GM12892 (cell line): ENCODE measurements around the gene ZEB1.

Experiments used
- POLR2A ChIP-seq: IDR thresholded peaks from 2 replicates; pipeline ENCODE4 v1.6.1; 2011; ENCODE audit warnings: low read depth, low read length, control low read depth
- TAF1 ChIP-seq: IDR thresholded peaks from 2 replicates; pipeline ENCODE4 v1.6.1; 2011; ENCODE audit warnings: low read depth, mild to moderate bottlenecking, control low read depth, low read length, borderline replicate concordance

GRCh38 chr10:31421322-31421721 lies 102.3 kb downstream of the ZEB1 start:
- TF ChIP-seq POLR2A: no peak
- no peak for TF ChIP-seq TAF1
